Activated T-helper 9 cell treated with anti-CD3 and anti-CD28 coated beads, Interleukin-2, amount 50 U/mL, for 16 hours (primary cell): Measurements from ENCODE around the gene NDC1.

ENCODE experiments used
- DNase-seq: peaks from one replicate; pipeline ENCODE4 v3.0.0-alpha.2; 2020; ENCODE audit warnings: low read depth

The NDC1 gene

DNA sequence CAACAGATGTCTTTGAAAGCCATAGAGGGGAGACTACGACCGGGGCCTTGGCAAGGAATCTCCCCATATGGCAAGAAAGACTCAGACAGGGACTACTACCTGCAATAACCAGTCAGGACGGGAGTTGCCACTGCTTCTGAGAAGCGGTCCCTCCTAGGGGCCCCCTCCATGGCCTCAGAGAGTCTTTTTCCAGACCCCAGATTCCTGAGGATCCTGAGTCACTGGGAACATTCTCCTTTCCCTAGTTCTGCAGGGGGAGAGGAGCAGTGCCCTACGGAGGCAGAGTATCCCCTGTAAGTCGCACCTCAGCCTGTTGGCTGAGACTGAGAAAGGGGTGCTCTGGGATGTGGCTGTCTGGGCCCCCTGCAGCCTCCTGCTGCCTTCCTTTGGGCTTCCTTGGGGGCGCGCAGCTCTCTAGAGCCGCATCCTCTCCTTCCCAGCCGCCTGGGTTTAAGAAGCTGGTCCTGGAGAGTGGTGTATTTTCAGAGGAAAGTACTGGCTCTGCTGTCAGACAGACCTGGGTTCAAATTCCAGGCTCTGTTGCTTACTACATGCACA is 107.0 kb downstream of the NDC1 start:
- no peak for DNase-seq

DNA sequence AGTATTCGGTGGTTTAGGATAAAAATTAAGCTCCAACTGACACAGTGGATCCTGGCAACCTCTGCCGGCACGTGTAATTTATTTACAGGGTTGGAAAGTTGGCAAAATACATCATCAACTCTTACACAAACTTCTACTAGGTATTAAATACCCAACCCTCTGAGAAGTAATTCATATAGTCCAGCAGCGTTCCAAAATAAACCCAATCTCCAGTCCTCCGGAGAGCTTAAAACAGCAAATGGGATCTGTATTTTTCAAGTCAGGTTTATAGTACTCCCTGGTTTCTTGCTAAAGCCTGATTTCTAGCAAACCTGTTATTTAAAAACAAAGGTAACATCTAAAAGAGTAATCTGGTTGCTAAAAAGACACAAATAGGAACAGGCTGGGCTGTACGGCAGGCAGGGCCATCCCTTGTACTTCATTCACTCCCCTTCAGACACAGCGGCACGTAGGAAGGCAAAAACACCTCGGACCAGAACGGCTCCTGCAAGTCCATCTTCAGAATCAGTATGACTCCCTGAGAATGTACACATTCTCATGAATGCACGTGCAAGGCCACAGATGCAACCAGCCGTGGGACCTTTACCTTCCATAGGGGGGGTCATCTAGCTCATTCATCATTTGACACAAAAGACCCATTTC is 107.8 kb downstream of the NDC1 start:
- no peak for DNase-seq

DNA sequence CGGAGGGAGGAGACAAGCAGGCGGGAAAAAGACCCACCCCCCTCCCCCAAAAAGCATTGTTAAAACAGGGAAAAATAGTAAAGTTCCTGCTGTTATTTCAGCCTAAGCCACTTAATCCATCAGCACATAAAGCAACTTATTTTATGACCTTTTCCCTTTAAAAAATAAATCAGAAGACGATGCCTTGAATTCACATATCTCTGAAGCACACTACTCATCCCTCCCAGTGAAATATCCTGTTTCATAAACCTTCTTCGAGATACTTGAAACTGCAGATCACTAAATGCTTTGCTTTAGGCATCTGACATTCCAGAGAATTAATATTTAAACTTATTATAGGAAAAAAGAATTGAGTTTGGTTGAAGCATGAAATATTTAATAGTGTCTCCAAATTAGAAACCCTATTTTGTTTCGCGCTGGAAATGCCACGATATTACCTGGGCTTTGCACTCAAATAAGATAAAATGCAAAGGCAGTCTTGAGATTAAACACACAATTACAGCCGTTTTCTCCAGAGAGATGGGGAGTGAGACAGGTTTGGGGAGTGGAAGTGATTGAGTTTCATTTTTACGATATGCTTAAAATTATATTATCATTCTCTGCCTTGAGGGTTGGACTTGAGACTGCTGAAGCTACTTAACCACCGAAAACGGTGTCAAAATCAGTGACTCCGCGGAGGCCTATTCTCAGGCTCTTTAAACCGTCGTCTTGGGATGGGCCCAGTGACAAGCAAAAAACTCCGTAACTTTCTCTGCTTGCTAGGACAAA is 108.5 kb downstream of the NDC1 start:
- no peak for DNase-seq

DNA sequence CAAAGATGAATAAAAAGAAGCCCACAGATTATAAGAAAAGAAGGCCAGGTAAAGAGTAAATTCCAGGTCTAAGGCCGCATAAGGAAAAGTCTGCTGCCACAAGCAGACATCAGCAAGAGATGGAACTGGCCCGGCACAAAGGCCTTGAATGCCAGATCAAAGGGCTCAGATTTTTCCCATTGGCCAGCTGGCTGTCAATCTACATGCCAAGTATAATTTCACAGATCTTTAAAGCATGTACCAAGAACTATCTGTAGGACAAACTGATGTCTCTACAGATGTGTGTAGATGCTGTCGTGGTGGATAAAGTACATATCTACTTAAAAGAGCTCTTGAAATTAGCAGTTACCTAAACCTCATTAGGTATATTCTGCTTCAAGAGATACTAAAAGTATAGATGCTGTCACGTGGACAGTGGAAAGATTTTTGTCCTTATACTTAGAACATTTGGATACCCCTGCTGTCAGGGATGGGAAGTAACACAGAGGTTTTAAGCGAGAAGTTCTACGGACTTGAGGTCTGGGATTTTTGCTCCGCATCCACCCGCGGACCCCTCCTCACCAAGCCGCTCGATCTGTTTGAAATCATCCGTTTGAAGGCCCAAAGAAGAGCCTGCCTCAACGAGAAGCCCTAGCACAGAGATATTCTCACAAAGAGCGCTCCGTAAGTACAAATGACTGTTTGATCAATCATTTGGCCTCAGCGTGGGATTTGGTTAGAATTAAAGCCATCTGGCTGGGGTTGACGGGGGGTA is 109.2 kb downstream of the NDC1 start:
- DNase-seq: no peak

DNA sequence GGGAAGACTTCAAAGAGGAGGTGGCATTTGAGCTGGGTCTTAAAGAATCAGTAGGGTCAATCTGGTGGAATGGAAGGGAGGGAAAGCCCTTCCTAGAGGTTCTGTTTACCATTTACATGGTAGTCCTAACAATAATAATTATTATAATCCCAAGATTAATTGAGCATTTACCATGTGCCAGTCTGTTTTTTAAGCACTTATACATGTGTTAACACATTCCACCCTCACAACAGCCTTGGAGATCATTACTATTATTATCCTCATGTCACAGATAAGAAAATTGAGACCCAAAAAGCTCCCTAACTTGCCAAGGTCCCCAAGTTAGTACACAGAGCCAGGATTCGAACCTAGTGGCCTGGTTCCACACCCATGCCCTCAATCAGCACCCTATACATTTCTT is 109.9 kb downstream of the NDC1 start:
- no peak for DNase-seq

DNA sequence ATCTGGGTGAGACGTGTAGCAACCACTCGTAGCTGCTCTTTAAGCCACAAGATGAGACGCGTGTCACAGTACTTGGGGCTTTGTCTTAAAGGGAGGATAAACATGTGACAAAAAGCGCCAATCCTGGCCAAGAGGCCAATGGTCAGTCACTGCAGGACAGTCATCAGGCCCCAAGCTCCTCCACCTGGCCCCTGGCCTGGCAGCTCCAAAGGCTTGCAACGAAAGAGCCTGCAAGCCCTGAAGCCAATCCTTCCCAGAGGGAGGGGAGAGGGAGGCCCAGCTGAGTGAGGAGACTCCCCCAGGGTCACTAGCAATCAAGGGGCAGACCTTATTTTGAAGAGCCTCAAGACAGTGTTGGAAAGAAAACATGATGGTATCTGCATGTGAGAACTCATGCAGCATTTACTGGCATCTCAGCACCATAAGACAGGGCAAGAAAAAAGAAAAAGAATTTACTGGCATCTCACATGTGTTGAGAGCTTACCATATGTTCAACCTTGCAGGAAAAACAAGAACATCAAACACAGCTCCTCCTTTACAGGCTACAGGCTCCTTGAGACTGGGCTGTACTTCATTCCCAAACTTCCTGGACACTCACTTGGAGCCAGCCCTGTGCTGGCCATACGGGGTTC is 110.5 kb downstream of the NDC1 start:
- DNase-seq: no peak

DNA sequence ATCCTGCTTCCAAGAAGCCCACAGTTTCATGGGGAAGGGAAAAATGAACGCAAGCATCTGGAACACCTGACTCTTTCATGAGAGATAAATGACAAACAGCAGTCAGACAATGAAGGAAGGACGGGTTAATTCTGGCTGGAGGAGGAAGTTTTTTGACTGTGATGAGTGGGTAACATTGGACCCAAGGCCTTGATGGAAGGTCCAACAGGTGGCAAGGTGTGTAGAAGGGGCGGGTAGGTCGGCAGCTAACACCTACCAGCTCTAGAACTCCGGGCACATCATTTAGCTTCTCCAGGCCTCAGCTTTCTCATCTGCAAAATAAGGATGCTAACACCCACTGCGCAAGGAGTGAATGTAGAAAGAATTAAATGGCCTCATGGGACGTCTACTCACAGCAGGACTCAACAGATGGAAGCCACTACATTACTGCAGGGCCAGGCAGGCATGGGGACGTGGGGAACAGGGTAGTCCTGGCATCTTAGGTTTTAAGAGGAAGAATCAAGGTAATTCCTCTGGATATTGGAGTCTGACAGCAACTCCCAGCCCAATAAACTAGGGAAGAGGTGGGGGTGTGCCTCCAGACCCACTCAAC is 112.0 kb downstream of the NDC1 start:
- DNase-seq: no peak

DNA sequence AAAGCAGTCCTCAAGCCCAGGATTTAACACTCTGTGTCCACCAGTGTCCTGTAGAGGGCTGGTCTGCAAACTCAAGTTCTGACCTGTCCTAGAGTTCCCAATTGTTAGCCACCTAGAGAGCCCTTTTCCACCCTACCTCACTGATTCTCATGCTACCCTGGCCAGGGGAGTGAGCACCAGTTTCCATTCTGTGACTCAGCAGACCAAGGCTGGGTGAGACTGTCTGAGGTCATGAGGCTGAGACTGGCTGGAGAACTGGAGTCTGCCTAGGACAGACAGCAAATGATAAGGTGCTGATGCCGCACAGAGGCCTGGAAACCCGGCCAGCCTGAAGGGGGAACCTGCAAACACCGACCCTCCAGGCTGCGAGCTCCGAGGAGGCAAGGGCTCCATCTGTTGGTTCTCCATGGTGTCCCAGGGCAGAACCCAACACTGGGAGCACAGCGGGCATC is 112.8 kb downstream of the NDC1 start:
- DNase-seq: no peak

DNA sequence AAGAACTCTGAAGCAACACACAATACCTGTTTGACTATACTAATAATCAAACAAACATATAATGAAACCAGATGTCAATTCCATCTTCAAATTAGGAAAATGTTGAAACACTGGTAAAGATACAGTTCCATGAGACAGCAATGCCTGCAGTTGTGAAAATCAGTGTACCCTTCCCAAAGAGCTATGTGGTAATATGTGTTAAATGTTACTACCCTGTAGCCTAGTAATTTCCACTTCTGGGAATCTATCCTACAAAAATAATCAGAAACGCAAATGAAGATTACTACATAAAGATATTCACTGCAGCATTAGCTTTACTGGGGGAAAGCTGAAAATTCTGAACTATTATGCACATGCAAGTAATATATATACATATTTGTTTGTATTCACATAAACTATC is 116.1 kb downstream of the NDC1 start:
- no peak for DNase-seq

DNA sequence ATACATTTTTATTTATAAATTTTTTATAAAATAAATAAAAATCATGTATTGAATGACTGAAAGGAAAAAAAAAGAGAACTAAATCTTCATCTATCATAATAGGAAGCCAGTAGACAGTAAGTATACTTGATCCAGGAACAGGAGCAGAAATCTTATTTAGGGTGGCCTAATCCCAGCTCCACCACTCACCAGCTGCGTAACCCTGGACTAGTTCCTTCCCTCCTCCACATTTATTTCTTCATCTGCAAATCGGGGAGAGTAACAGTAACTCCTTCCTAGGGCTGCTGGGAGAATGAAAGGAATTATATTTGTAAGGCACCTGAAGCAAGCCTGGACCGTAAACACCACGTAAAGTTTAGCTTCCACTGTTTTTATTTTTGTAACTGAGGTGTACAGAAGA is 117.0 kb downstream of the NDC1 start:
- no peak for DNase-seq

DNA sequence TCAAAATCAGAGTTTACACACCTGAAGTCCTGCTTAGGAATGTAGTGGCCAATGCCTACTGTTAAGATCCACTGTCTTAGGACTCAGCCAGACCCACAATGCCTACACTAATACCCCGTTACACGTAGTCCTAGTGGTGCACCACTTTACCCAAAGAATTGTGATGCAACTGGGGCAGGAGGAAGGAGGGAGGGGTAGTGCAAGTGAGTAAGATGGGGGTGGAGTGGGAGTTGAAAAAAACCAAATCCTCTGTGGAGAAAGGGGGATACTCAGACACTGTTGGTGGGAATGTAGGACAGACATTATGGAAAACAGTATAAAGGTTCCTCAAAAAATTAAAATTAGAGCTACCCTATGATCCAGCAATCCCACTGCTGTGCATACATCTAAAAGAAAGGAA is 118.6 kb downstream of the NDC1 start:
- DNase-seq: no peak

DNA sequence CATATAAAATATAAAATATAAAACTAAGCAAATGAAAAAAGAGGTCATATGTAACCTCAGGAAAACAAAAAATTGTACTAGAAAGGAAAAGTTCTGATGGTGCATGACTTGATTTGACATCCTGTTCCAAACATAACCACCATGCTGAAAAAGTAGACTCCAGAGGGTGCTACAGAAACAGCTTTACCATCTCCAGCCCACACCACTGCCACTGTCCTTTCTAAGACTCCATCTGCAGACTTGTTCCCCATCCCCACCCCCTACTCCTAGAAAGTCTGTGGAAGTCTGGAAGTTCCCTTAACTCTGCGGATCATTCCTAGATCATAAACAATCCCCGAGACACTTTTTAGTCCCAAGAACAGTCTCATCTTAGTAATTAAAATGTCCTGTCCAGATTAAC is 119.7 kb downstream of the NDC1 start:
- no peak for DNase-seq

DNA sequence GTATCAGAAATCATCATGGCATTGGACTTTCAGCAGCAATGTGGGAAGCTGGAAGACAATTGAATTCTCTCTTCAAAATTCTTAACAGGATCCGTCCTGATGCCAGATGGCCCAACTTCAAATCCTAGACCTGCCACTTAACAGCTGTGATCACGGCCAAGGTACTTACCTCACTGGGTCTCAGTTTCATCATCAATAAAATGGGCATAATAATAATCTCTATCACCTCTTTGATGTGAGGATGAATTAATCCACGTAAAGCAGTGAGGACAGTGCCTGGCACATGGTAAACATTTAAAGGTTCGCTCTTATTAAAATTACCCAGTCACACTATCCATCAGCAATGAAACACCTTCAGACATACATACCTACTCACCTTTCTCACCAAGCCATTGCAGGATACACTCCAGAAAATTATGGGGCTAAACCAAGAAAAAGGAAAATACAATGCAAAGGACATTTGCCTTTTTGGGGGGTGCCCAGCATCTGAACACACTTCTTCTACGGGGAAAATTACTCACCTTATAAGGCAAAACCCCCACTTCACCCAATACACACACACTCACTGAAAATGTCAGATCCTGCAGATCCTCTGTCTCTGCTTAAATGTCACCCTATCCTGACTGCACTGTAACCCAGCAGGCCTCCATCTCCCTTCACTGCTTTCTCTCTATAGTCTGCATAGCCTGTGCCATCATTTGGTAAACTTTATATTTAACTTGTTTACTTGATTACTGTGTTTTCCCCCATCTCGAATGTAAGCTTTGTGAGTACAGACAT is 120.9 kb downstream of the NDC1 start:
- DNase-seq: no peak

DNA sequence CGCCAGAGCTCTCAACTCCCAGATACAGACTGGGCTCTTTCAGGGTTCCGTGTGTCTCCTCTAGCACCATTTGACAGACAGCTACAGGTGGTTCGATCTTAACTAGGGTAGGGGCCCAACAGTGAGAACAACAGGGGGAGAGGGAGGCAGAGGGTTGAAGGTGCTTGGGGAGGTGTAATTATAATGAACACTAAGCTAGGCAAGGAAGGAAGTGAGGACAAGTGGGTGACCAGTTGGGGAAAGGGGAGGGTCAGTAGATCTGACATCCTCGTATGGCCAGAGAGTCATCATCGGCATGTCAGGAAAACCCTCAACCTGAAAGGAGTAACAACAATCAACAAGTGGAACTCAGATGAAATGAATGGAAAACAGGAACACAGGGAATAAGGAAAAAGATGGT is 121.9 kb downstream of the NDC1 start:
- DNase-seq: no peak

DNA sequence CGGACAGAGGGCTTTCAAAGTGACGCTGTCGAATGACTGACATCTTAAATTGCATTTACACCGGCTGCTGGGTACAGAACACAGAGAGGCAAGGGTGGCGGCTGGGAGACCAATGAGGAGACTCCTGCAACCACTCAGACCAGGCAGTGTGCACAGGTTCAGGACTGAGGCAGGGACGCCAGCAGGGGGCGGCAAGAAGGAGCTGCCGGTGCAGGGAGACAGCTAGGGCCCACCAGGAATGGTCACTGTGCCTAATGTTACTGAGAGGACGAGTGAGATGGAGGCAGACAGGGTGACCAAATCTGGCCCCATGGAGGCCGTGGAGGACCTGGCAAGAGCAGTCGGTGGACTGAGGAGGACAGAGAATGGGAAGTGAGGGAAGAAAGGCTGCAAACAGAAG is 122.6 kb downstream of the NDC1 start:
- no peak for DNase-seq
